Stimulated activated CD8-positive, alpha-beta memory T cell treated with anti-CD3 and anti-CD28 coated beads, Interleukin-7, amount 100 ng/mL, for 4 hours (primary cell): ENCODE results near the gene TREML1.

Source experiments
- DNase-seq, 2 donors: peaks; one replicate each; pipeline ENCODE4 v3.0.0-alpha.2; 2020; ENCODE audit warnings: low read depth in 2 of 2

The TREML1 gene

GRCh38 chr6:41177695-41178094 is 23.5 kb upstream of the TREML1 start:
- DNase-seq: no peak

GRCh38 chr6:41177287-41177686 is 23.1 kb upstream of the TREML1 start:
- DNase-seq: no peak

- DNase-seq: no peak
Observed at GRCh38 chr6:41176189-41176588, 22.0 kb upstream of the TREML1 start.

- DNase-seq: no peak
Observed at GRCh38 chr6:41175084-41175483, 20.9 kb upstream of the TREML1 start.

- DNase-seq: no peak
Observed at GRCh38 chr6:41174610-41175009, 20.5 kb upstream of the TREML1 start.

GRCh38 chr6:41171908-41172307 is 17.8 kb upstream of the TREML1 start:
- DNase-seq: no peak

- DNase-seq: no peak
Observed at GRCh38 chr6:41170547-41171160, 16.5 kb upstream of the TREML1 start.

GRCh38 chr6:41167173-41167963 is 13.2 kb upstream of the TREML1 start:
- DNase-seq: no peak

GRCh38 chr6:41164551-41165120 is 10.5 kb upstream of the TREML1 start:
- DNase-seq: no peak

- DNase-seq: no peak
Observed at GRCh38 chr6:41163419-41163717, 9.2 kb upstream of the TREML1 start.

- no peak for DNase-seq
Observed at GRCh38 chr6:41162687-41163418, 8.7 kb upstream of the TREML1 start, which contains the start of gene TREM2. TSS of gene TREM2 (minus strand) at chr6:41163116. CDS start at chr6:41163082, 34 bp downstream.

- DNase-seq: no peak
Observed at GRCh38 chr6:41161851-41162552, 7.9 kb upstream of the TREML1 start.

- no peak for DNase-seq
Observed at GRCh38 chr6:41161380-41161779, 7.2 kb upstream of the TREML1 start.

- no peak for DNase-seq
Observed at GRCh38 chr6:41160933-41161332, 6.8 kb upstream of the TREML1 start.

- DNase-seq: no peak
Observed at GRCh38 chr6:41159415-41160082, 5.4 kb upstream of the TREML1 start.

GRCh38 chr6:41157323-41157722 is 3.2 kb upstream of the TREML1 start:
- no peak for DNase-seq

- DNase-seq: no peak
Observed at GRCh38 chr6:41156771-41157170, 2.6 kb upstream of the TREML1 start.

- no peak for DNase-seq
Observed at GRCh38 chr6:41156001-41156400, 1.9 kb upstream of the TREML1 start.

- no peak for DNase-seq
Observed at GRCh38 chr6:41155132-41155805, 1.1 kb upstream of the TREML1 start.

GRCh38 chr6:41153451-41153850 is 696 bp downstream of the TREML1 start:
- DNase-seq: no peak

GRCh38 chr6:41150671-41151070 is 3.5 kb downstream of the TREML1 start:
- DNase-seq: no peak
